ENCODE measurements around the gene CACNA1I.

Gene CACNA1I

DNA sequence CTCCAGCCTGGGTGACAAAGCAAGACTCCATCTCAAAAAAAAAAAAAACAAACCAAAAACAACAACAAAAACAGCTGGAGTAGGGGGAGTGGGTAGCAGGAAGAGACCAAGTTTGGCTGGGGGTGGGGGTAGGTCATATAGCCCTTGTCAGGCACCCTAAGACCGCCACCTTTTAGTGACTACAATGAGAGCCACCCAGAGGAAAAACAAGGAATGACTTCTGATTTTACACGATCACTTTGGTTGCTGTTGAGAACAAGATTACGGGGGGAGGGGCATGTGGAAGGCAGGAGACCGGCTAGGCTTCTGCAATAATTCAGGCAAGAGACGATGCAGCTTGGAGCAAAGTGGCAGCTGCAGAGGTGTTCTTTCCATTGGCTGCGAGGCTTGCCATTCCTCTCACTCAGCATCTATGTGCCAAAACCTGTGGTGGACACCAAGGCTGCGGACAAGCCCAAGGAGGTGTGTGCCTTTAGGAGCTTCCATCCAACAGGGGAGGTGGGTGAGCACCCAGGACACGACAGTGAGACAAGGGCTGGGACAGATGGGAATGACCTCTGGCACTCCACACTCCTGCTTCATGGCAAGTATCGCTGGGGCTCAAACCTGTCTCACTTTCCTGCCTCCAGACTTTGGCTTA, 39.7 kb upstream of the CACNA1I start:
- Histone ChIP-seq H3K79me2 (ENCODE audit: insufficient read depth, low read length) (peaks cover 25% of the 10 kb centered on the region), H3K9me3 (ENCODE audit: insufficient read depth, low read length) (no peaks in the 10 kb centered on the region), H3K9me2 (replicated peaks; ENCODE audit: insufficient read depth, low read length) (no peaks in the 10 kb centered on the region), H3K9ac (ENCODE audit: low read length) (peak overlapping the region; percentile 92), H2AFZ (ENCODE audit: low read depth, low read length, severe bottlenecking) (no peak overlapping the region), H3K36me3 (ENCODE audit: low read length) (no peaks in the 10 kb centered on the region), H3K4me3 (ENCODE audit: insufficient read depth, low read length, poor library complexity, severe bottlenecking) (peak overlapping the region; percentile 87), H3K27me3 (ENCODE audit: low read length) (no peaks in the 10 kb centered on the region), H3F3A (ENCODE audit: insufficient read depth) (peaks cover 49% of the 10 kb centered on the region), H3K27ac (ENCODE audit: low read depth, low read length) (peak overlapping the region; percentile 68; the same call in 1 of the 2 replicates), H3K4me2 (ENCODE audit: low read depth, low read length, poor library complexity, severe bottlenecking) (peak overlapping the region; percentile 67), H4K20me1 (ENCODE audit: low read depth, low read length) (no peaks in the 10 kb centered on the region)
- no peak for TF ChIP-seq EZH2phosphoT487 (conservative IDR thresholded peaks at IDR 0.05; ENCODE audit: low read length)
- TF ChIP-seq, protein P1, sequence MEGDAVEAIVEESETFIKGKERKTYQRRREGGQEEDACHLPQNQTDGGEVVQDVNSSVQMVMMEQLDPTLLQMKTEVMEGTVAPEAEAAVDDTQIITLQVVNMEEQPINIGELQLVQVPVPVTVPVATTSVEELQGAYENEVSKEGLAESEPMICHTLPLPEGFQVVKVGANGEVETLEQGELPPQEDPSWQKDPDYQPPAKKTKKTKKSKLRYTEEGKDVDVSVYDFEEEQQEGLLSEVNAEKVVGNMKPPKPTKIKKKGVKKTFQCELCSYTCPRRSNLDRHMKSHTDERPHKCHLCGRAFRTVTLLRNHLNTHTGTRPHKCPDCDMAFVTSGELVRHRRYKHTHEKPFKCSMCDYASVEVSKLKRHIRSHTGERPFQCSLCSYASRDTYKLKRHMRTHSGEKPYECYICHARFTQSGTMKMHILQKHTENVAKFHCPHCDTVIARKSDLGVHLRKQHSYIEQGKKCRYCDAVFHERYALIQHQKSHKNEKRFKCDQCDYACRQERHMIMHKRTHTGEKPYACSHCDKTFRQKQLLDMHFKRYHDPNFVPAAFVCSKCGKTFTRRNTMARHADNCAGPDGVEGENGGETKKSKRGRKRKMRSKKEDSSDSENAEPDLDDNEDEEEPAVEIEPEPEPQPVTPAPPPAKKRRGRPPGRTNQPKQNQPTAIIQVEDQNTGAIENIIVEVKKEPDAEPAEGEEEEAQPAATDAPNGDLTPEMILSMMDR (IDR thresholded peaks at IDR 0.05; ENCODE audit: insufficient read depth, low read length, poor library complexity, severe bottlenecking): no peak

DNA sequence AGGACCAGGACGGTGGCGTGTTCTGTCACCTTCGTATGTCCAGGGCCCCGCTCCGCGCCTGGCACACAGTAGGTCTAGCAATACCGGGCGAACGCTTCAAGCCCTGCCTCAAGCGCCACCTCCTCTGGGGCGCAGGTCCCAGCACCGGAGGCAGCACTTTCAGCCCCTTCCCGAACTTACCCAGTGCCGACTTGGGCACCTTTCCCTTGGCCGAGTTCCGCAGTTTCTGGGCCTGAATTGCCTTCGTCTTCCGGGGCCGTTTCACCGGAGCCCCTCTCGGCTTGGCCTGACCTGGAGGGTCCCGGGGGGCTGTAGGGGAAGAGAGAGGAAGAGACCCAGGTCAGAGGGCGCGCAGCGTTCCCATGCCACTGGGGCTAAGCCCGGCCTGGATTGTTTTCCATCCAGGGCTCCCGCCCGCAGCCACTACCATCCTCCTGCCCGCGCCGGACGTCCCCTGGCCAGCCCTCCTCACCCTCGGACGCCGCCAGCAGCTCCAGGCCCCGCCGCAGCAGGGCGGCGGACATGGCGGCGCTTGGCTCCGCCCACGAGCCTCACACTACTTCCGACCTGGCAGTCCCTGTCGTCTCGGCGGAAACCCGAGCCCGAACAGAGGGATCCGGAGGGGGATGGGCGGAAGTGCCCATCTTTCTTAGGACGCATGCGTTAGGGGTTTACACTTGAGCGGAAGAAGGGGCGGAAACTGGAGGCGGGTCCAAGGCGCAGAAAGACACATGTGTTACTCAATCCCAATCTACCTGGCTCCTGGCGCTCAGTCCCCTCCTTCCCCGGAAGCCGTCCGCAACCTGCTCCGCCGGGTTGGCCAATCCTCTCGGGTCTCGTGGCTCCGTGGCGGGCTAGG, 38.1 kb upstream of the CACNA1I start, which contains the start of gene RPS19BP1:
Gene RPS19BP1, minus strand, starts transcription at position 534 of the 859 bp plus-strand sequence. Its CDS starts 10 bp downstream, at position 524.
- Histone ChIP-seq H3F3A (ENCODE audit: insufficient read depth) (peaks cover 34% of the 10 kb centered on the region), H3K4me2 (ENCODE audit: low read depth, low read length, poor library complexity, severe bottlenecking) (peak within 1 kb of the TSS; percentile 82), H3K9ac (ENCODE audit: low read length) (peak within 1 kb of the TSS; percentile 92), H3K9me2 (replicated peaks; ENCODE audit: insufficient read depth, low read length) (no peaks in the 10 kb centered on the region), H2AFZ (ENCODE audit: low read depth, low read length, severe bottlenecking) (peak within 1 kb of the TSS; percentile 12), H3K9me3 (ENCODE audit: insufficient read depth, low read length) (no peaks in the 10 kb centered on the region), H3K27me3 (ENCODE audit: low read length) (no peaks in the 10 kb centered on the region), H4K20me1 (ENCODE audit: low read depth, low read length) (no peaks in the 10 kb centered on the region), H3K79me2 (ENCODE audit: insufficient read depth, low read length) (peaks cover 25% of the 10 kb centered on the region), H3K36me3 (ENCODE audit: low read length) (no peaks in the 10 kb centered on the region), H3K4me3 (ENCODE audit: insufficient read depth, low read length, poor library complexity, severe bottlenecking) (peak within 1 kb of the TSS; percentile 87), H3K27ac (ENCODE audit: low read depth, low read length) (peak within 1 kb of the TSS; percentile 68)
- TF ChIP-seq EZH2phosphoT487 (conservative IDR thresholded peaks at IDR 0.05; ENCODE audit: low read length): no peak
- TF ChIP-seq, protein P1 (IDR thresholded peaks at IDR 0.05; ENCODE audit: insufficient read depth, low read length, poor library complexity, severe bottlenecking): no peak

DNA sequence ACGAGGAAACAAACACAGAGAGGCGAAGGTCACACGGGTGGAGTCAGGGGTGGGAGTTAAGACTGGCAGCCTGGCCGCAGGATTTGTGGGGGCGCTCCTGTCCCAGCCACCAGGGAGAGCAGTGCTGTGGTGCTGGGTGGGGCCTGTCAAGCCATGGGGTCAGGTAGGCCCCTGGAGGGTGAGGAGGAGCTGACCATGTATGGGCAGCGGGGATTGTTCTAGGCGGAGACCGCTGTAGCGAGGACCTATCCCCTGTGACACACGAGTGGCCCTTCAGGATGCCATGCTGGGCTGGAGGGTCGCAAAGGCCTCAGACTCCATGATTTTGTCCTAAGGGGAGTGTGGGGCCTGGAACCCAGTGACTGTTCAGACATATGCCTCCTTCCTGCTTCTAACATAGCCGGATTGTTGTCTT, 36.5 kb upstream of the CACNA1I start:
- no peak overlapping the region for H3K27ac ChIP-seq (ENCODE audit: low read depth, low read length)
- H2AFZ ChIP-seq (ENCODE audit: low read depth, low read length, severe bottlenecking): peak overlapping the region; percentile 12

More for the DNA sequence above, 36.5 kb upstream of the CACNA1I start:
- no peaks in the 10 kb centered on the region for H3K9me2 ChIP-seq (replicated peaks; ENCODE audit: insufficient read depth, low read length)
- H3K9ac ChIP-seq (ENCODE audit: low read length): no peak overlapping the region
- H3F3A ChIP-seq (ENCODE audit: insufficient read depth): peaks cover 18% of the 10 kb centered on the region
- no peaks in the 10 kb centered on the region for H3K9me3 ChIP-seq (ENCODE audit: insufficient read depth, low read length)
- no peak overlapping the region for H3K4me2 ChIP-seq (ENCODE audit: low read depth, low read length, poor library complexity, severe bottlenecking)
- no peak for TF ChIP-seq EZH2phosphoT487 (conservative IDR thresholded peaks at IDR 0.05; ENCODE audit: low read length)
- TF ChIP-seq, protein P1 (IDR thresholded peaks at IDR 0.05; ENCODE audit: insufficient read depth, low read length, poor library complexity, severe bottlenecking): no peak
- H3K27me3 ChIP-seq (ENCODE audit: low read length): no peaks in the 10 kb centered on the region
- H3K79me2 ChIP-seq (ENCODE audit: insufficient read depth, low read length): peaks cover 25% of the 10 kb centered on the region
- H4K20me1 ChIP-seq (ENCODE audit: low read depth, low read length): no peaks in the 10 kb centered on the region
- no peaks in the 10 kb centered on the region for H3K36me3 ChIP-seq (ENCODE audit: low read length)
- H3K4me3 ChIP-seq (ENCODE audit: insufficient read depth, low read length, poor library complexity, severe bottlenecking): no peak overlapping the region

All from SU-DHL-6 (cell line).